SU-DHL-6 (cell line): ENCODE data around the gene F11R.
"Not testable (repeated sequence)": the region's sequence is repeated elsewhere in the genome, so short reads cannot be mapped to it uniquely, and the experiment has no call there.

ENCODE experiments used
- H2AFZ ChIP-seq: fragments of 200-600 bp; sonication (generic); 2 replicates; pipeline ENCODE4 v1.6.1; 2014; ENCODE audit warnings: low read depth, mild to moderate bottlenecking, moderate library complexity, mixed read lengths, antibody characterized with exemption, low read length; ENCODE audit not compliant: severe bottlenecking
- H3F3A ChIP-seq: fragments of 200-600 bp; shearing (Covaris generic); 2 replicates; pipeline ENCODE4 v1.6.0; 2016; ENCODE audit warnings: antibody characterized with exemption, mild to moderate bottlenecking; ENCODE audit not compliant: insufficient read depth
- H3K27ac ChIP-seq: fragments of 200-600 bp; sonication (generic); 2 replicates; pipeline ENCODE4 v1.5.1; 2016; ENCODE audit warnings: low read depth, mild to moderate bottlenecking, low read length, moderate library complexity, mixed read lengths
- H3K27me3 ChIP-seq: fragments of 200-600 bp; sonication (generic), shearing (Covaris generic); 2 replicates; pipeline ENCODE4 v1.6.0; 2014; ENCODE audit warnings: mild to moderate bottlenecking, low read length
- H3K36me3 ChIP-seq: fragments of 200-600 bp; sonication (generic); 2 replicates; pipeline ENCODE4 v1.6.1; 2014; ENCODE audit warnings: mild to moderate bottlenecking, low read length, mixed read lengths
- H3K4me2 ChIP-seq: fragments of 300-600, 200-600 bp; shearing (Covaris generic), sonication (generic); 2 replicates; pipeline ENCODE4 v1.6.0; 2014; ENCODE audit warnings: low read length, low read depth, mild to moderate bottlenecking; ENCODE audit not compliant: poor library complexity, severe bottlenecking
- H3K4me3 ChIP-seq: fragments of 200-600 bp; sonication (generic); 2 replicates; pipeline ENCODE4 v1.5.1; 2014; ENCODE audit warnings: antibody characterized with exemption, low read length, mild to moderate bottlenecking, mixed read lengths; ENCODE audit not compliant: insufficient read depth, poor library complexity, severe bottlenecking
- H3K79me2 ChIP-seq: fragments of 200-600 bp; sonication (generic); 2 replicates; pipeline ENCODE4 v1.6.1; 2014; ENCODE audit warnings: mild to moderate bottlenecking, low read length, moderate library complexity; ENCODE audit not compliant: insufficient read depth
- H3K9ac ChIP-seq: fragments of 200-600 bp; sonication (generic); 2 replicates; pipeline ENCODE4 v1.7.0; 2014; ENCODE audit warnings: mild to moderate bottlenecking, low read length
- H3K9me2 ChIP-seq: fragments of 200-600 bp; sonication (generic); replicated peaks from 2 replicates; pipeline ENCODE4 v1.6.1; 2014; ENCODE audit warnings: low read length; ENCODE audit not compliant: insufficient read depth
- H3K9me3 ChIP-seq: fragments of 200-600 bp; sonication (generic); 2 replicates; pipeline ENCODE4 v1.6.1; 2014; ENCODE audit warnings: low read length, mixed read lengths; ENCODE audit not compliant: insufficient read depth
- H4K20me1 ChIP-seq: fragments of 200-600 bp; sonication (generic); 2 replicates; pipeline ENCODE4 v1.6.1; 2014; ENCODE audit warnings: low read depth, mild to moderate bottlenecking, antibody characterized with exemption, low read length, moderate library complexity, mixed read lengths
- CTCF ChIP-seq: fragments of 200-600 bp; sonication (generic); IDR thresholded peaks from one replicate; pipeline ENCODE4 v1.5.1; 2017; ENCODE audit warnings: antibody characterized with exemption, mild to moderate bottlenecking, low read length, moderate library complexity; ENCODE audit not compliant: insufficient read depth, poor library complexity, severe bottlenecking
- EZH2phosphoT487 ChIP-seq: fragments of 200-600 bp; sonication (generic), shearing (Covaris generic); conservative IDR thresholded peaks from 2 replicates; pipeline ENCODE4 v1.6.1; 2018; ENCODE audit warnings: mild to moderate bottlenecking, antibody characterized with exemption, low read length, moderate library complexity, mixed read lengths

The F11R gene

GRCh38 chr1:161068306-161069234 lies 47.6 kb upstream of the F11R start:
- no peaks in the 10 kb centered on the region for H3K9me3 ChIP-seq
- H3K27ac ChIP-seq: peak overlapping the region; percentile 83
- no peak overlapping the region for H2AFZ ChIP-seq
- TF ChIP-seq CTCF: no peak
- no peak for TF ChIP-seq EZH2phosphoT487
- H4K20me1 ChIP-seq: no peaks in the 10 kb centered on the region
- H3F3A ChIP-seq: peaks cover 14% of the 10 kb centered on the region; the same call in 1 of the 2 replicates
- no peaks in the 10 kb centered on the region for H3K36me3 ChIP-seq
- H3K4me2 ChIP-seq: peak overlapping the region; percentile 77
- peak overlapping the region; percentile 79 for H3K4me3 ChIP-seq
- no peaks in the 10 kb centered on the region for H3K9me2 ChIP-seq
- H3K9ac ChIP-seq: peak overlapping the region; percentile 93
- H3K79me2 ChIP-seq: peaks cover 51% of the 10 kb centered on the region
- H3K27me3 ChIP-seq: no peaks in the 10 kb centered on the region

DNA sequence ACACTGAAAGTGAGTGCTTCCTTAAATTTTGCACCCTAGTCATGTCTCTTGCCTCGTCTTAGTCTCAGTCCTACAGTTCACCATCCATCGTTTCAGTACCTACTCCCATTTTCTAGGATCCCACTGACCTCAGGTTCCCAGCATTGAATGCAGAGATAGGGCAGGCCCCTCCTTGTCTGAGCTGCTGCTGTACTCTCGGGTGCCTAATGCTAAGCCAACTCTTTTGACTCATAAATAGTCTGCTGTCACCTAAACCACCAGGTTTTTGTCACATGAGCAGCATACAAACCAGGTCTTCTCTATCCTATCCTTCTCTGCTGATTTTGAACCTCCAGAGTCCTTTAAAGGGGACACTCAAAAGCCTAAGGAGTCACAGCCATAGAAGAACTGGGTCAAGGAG lies 45.7 kb upstream of the F11R start:
- H3K27ac ChIP-seq: 0 out of 2 replicates have a peak overlapping the region, but pooled peaks have one; percentile 13

DNA sequence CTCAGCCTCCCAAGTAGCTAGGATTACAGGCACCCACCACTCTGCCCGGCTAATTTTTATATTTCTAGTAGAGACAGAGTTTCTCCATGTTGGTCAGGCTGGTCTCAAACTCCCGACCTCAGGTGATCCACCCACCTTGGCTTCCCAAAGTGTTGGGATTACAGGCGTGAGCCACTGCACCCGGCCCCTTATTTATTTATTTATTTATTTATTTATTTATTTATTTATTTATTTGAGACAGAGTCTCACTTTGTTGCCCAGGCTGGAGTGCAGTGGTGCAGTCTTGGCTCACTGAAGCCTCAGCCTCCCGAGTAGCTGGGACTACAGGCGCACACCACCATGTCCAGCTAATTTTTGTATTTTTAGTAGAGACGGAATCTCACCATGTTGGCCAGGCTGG lies 44.7 kb upstream of the F11R start:
- not testable (repeated sequence) for H3K4me2 ChIP-seq, H3F3A ChIP-seq, H3K27ac ChIP-seq, H3K9me2 ChIP-seq, H3K27me3 ChIP-seq, H3K9me3 ChIP-seq, H3K9ac ChIP-seq, H3K4me3 ChIP-seq, H2AFZ ChIP-seq, H4K20me1 ChIP-seq, H3K36me3 ChIP-seq
- peaks cover 60% of the 10 kb centered on the region for H3K79me2 ChIP-seq

More for the DNA sequence above, 45.7 kb upstream of the F11R start:
- TF ChIP-seq EZH2phosphoT487 (no peak), CTCF (no peak)
- Histone ChIP-seq H4K20me1 (no peaks in the 10 kb centered on the region), H3K9me2 (no peaks in the 10 kb centered on the region), H3K4me2 (peak overlapping the region; percentile 10), H3K9me3 (no peaks in the 10 kb centered on the region), H3K9ac (no peak overlapping the region), H2AFZ (no peak overlapping the region), H3K27me3 (no peaks in the 10 kb centered on the region), H3K79me2 (peaks cover 56% of the 10 kb centered on the region), H3K4me3 (no peak overlapping the region), H3F3A (peaks cover 14% of the 10 kb centered on the region; the same call in 1 of the 2 replicates), H3K36me3 (no peaks in the 10 kb centered on the region)

DNA sequence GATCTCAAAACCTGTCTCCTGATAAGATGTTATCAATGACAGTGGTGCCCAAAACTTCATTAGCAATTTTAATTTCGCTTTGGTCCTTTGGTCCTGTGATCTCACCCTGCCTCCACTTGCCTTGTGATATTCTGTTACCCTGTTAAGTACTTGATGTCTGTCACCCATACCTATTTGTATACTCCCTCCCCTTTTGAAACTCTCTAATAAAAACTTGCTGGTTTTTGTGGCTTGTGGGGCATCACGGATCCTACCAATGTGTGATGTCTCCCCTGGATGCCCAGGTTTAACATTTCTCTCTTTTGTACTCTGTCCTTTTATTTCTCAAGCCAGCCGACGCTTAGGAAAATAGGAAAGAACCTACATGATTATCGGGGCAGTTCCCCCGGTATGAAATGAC lies 43.0 kb upstream of the F11R start:
- not testable (repeated sequence) for H3K4me2 ChIP-seq, H2AFZ ChIP-seq, H3K9ac ChIP-seq, H3K9me3 ChIP-seq, H3K4me3 ChIP-seq, H3K9me2 ChIP-seq, H3K36me3 ChIP-seq, H3K27me3 ChIP-seq, H3K27ac ChIP-seq, H3F3A ChIP-seq, H4K20me1 ChIP-seq
- peaks cover 54% of the 10 kb centered on the region for H3K79me2 ChIP-seq
